ENCODE measurements around the gene CILP. TPM values are rescaled to one million over a fixed set of nuclear protein-coding genes. Genes with fewer than 3 reads are reported as not detected.

The CILP gene
- total RNA-seq, 1 experiment from 2014 or later = 0.08 TPM

GRCh38 chr15:65259367-65259797 lies 48.1 kb upstream of the CILP start:
- H3K27ac ChIP-seq (ENCODE audit: low read length) = no peak overlapping the region
- TF ChIP-seq SIN3A (IDR thresholded peaks at IDR 0.05; ENCODE audit: borderline replicate concordance, insufficient read depth, low read depth, low read length) (no peak), POLR2AphosphoS5 (IDR thresholded peaks at IDR 0.05; ENCODE audit: low read depth, low read length) (no peak), CTCF (IDR thresholded peaks at IDR 0.05) (no peak), TCF7L2 (IDR thresholded peaks at IDR 0.05; ENCODE audit: low read depth, low read length) (no peak), REST (IDR thresholded peaks at IDR 0.05; ENCODE audit: insufficient read depth in 1 of 2, low read depth in 2 of 2, low read length in 1 of 2) (no peak)
- no peak for ATAC-seq
- no peaks in the 10 kb centered on the region for H3K27me3 ChIP-seq (ENCODE audit: control insufficient read depth, insufficient read depth, low read length)
- in situ Hi-C loops (cut with HindIII; ENCODE audit: low pct_unique_long_range_greater_than_20kb, low sequenced_read_pairs) (no loop called here), intact Hi-C loops (cut with micrococcal nuclease; ENCODE audit: unreplicated experiment) (no loop called here)
- no peaks in the 10 kb centered on the region; the same call in 1 of the 2 replicates for H3K36me3 ChIP-seq (ENCODE audit: control insufficient read depth, insufficient read depth, low read length)
- H3K4me1 ChIP-seq (ENCODE audit: control insufficient read depth, insufficient read depth, low read length) = no peaks in the 10 kb centered on the region
- POLR2A ChIA-PET = interaction anchor here (0.7 kb wide), 1 partner anchor 114 kb away, joined by 3 read pairs; no protein-coding TSS in a partner anchor
- no peaks in the 10 kb centered on the region for H3K9me3 ChIP-seq (ENCODE audit: control insufficient read depth, insufficient read depth, low read depth, low read length)
- CTCF ChIA-PET = no interaction called here
- DNase-seq (ENCODE audit: low read depth, low spot score) = no peak
- no TSS peak for BruUV-seq (replicated peaks)
- H3K4me3 ChIP-seq (ENCODE audit: low read depth in 2 of 2, low read length in 2 of 2) = no peak overlapping the region

- Histone ChIP-seq H3K9me3 (ENCODE audit: control insufficient read depth, insufficient read depth, low read depth, low read length) (no peaks in the 10 kb centered on the region), H3K27me3 (ENCODE audit: control insufficient read depth, insufficient read depth, low read length) (no peaks in the 10 kb centered on the region), H3K27ac (ENCODE audit: low read length) (no peak overlapping the region), H3K36me3 (ENCODE audit: control insufficient read depth, insufficient read depth, low read length) (no peaks in the 10 kb centered on the region; the same call in 1 of the 2 replicates), H3K4me1 (ENCODE audit: control insufficient read depth, insufficient read depth, low read length) (no peaks in the 10 kb centered on the region), H3K4me3 (ENCODE audit: low read depth in 2 of 2, low read length in 2 of 2) (no peak overlapping the region)
- in situ Hi-C loops (cut with HindIII; ENCODE audit: low pct_unique_long_range_greater_than_20kb, low sequenced_read_pairs) = no loop called here
- CTCF ChIA-PET = no interaction called here
- DNase-seq (ENCODE audit: low read depth, low spot score) (no peak), ATAC-seq (no peak)
- POLR2A ChIA-PET = no interaction called here
- no peak for TF ChIP-seq POLR2AphosphoS5 (IDR thresholded peaks at IDR 0.05; ENCODE audit: low read depth, low read length)
- no peak for TF ChIP-seq SIN3A (IDR thresholded peaks at IDR 0.05; ENCODE audit: borderline replicate concordance, insufficient read depth, low read depth, low read length)
- TF ChIP-seq TCF7L2 (IDR thresholded peaks at IDR 0.05; ENCODE audit: low read depth, low read length) = no peak
- TF ChIP-seq CTCF (IDR thresholded peaks at IDR 0.05) = no peak
- TF ChIP-seq REST (IDR thresholded peaks at IDR 0.05; ENCODE audit: insufficient read depth in 1 of 2, low read depth in 2 of 2, low read length in 1 of 2) = no peak
- BruUV-seq (replicated peaks) = TSS peak; percentile 68
- intact Hi-C loops (cut with micrococcal nuclease; ENCODE audit: unreplicated experiment) = no loop called here
Observed at GRCh38 chr15:65258375-65259262, 47.3 kb upstream of the CILP start.
